ENCODE data around the gene GRPEL1.

Gene GRPEL1

GRCh38 chr4:7021355-7021754 is 46.5 kb downstream of the GRPEL1 start:
- no peak for DNase-seq

GRCh38 chr4:7020856-7021255 is 47.0 kb downstream of the GRPEL1 start:
- DNase-seq = no peak

GRCh38 chr4:7020290-7020689 is 47.6 kb downstream of the GRPEL1 start:
- DNase-seq = no peak

GRCh38 chr4:7019367-7019766 is 48.5 kb downstream of the GRPEL1 start:
- no peak for DNase-seq

GRCh38 chr4:7018281-7018680 is 49.6 kb downstream of the GRPEL1 start:
- DNase-seq = no peak

- DNase-seq = no peak
Measured at GRCh38 chr4:7017446-7018048, 50.3 kb downstream of the GRPEL1 start.

GRCh38 chr4:7016512-7016911 is 51.4 kb downstream of the GRPEL1 start:
- DNase-seq = no peak

- no peak for DNase-seq
Measured at GRCh38 chr4:7016086-7016485, 51.8 kb downstream of the GRPEL1 start.

- DNase-seq = no peak
Measured at GRCh38 chr4:7015383-7016035, 52.4 kb downstream of the GRPEL1 start.

GRCh38 chr4:7014815-7015214 is 53.0 kb downstream of the GRPEL1 start:
- DNase-seq = no peak

- DNase-seq = no peak
Measured at GRCh38 chr4:7013175-7013574, 54.7 kb downstream of the GRPEL1 start.

GRCh38 chr4:7009564-7009963 is 58.3 kb downstream of the GRPEL1 start:
- DNase-seq = no peak
